ENCODE measurements around the gene RHBDD1. TPM values are rescaled to one million over a fixed set of nuclear protein-coding genes. Genes with fewer than 3 reads are reported as not detected.

RHBDD1 gene
- polyA plus RNA-seq, 3 donors = 8.1 to 19.5 (median 15.5) TPM

DNA sequence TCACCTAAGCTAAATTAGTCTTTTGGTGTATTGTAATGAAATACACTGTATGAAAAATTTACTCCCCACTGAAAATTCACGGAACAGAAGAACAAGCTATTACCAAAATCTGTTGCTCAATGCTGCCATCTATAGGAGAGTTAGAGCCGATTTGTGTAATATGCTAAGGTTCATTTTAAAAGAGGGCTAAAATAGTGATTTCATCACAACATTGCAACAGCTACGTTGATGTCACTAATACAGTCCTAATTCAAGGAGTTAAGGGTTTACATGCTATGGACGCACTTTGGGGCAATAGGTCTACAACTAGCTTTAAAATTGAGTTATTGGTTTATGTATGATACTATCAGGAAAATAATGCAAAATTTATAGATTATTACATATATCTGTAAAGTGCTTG, 33.3 kb upstream of the RHBDD1 start:
- no peak overlapping the region for H3K4me3 Mint-ChIP-seq
- H3K27me3 Mint-ChIP-seq (ENCODE audit: low read depth in 3 of 3) = peaks cover 45 to 80% (median 50%) of the 10 kb centered on the region in 3 donors
- H3K4me2 ChIP-seq (replicated peaks; ENCODE audit: extremely low read depth, low read length, poor library complexity, severe bottlenecking) = no peak overlapping the region

GRCh38 chr2:226803410-226803809, 32.4 kb upstream of the RHBDD1 start:
- Histone ChIP-seq H3K4me1 (ENCODE audit: control insufficient read depth in 1 of 2, insufficient read depth in 2 of 2, low read length in 2 of 2) (peaks cover 26 to 39% of the 10 kb centered on the region in 2 donors), H3K4me3 (replicated peaks in 1 of 3; ENCODE audit: low read depth in 2 of 3, low read length in 3 of 3) (no peak overlapping the region), H3K27ac (ENCODE audit: low read depth in 1 of 2, low read length in 2 of 2) (no peak overlapping the region), H3K36me3 (replicated peaks in 1 of 2; ENCODE audit: control insufficient read depth in 1 of 2, insufficient read depth in 2 of 2, low read length in 2 of 2) (no peaks in the 10 kb centered on the region), H2AFZ (ENCODE audit: insufficient read depth, low read depth, low read length, poor library complexity, severe bottlenecking) (no peak overlapping the region), H3K9me3 (replicated peaks in 1 of 2; ENCODE audit: control insufficient read depth in 1 of 2, insufficient read depth in 1 of 2, low read length in 2 of 2) (peaks cover 0 to 8% of the 10 kb centered on the region in 2 donors), H4K20me1 (ENCODE audit: insufficient read depth, low read length) (no peaks in the 10 kb centered on the region), H3K4me2 (replicated peaks; ENCODE audit: extremely low read depth, low read length, poor library complexity, severe bottlenecking) (no peak overlapping the region), H3K9ac (ENCODE audit: insufficient read depth, low read length, poor library complexity, severe bottlenecking) (no peak overlapping the region), H3K79me2 (ENCODE audit: insufficient read depth, low read length) (no peaks in the 10 kb centered on the region), H3K27me3 (ENCODE audit: control insufficient read depth in 2 of 2, insufficient read depth in 2 of 2, low read length in 2 of 2) (peaks cover 36 to 64% of the 10 kb centered on the region in 2 donors)
- Mint-ChIP-seq H3K27ac (peak overlapping the region in 1 of 7 donors; percentile 30), H3K9me3 (peaks cover 0 to 19% (median 10%) of the 10 kb centered on the region in 7 donors), H3K36me3 (peaks cover 6 to 10% of the 10 kb centered on the region in 2 donors), H3K4me1 (peaks cover 25% of the 10 kb centered on the region), H3K4me3 (peak overlapping the region in 1 of 2 donors; percentile 40), H3K27me3 (ENCODE audit: low read depth in 3 of 3) (peaks cover 39 to 72% (median 41%) of the 10 kb centered on the region in 3 donors)
- TF ChIP-seq, protein P1, sequence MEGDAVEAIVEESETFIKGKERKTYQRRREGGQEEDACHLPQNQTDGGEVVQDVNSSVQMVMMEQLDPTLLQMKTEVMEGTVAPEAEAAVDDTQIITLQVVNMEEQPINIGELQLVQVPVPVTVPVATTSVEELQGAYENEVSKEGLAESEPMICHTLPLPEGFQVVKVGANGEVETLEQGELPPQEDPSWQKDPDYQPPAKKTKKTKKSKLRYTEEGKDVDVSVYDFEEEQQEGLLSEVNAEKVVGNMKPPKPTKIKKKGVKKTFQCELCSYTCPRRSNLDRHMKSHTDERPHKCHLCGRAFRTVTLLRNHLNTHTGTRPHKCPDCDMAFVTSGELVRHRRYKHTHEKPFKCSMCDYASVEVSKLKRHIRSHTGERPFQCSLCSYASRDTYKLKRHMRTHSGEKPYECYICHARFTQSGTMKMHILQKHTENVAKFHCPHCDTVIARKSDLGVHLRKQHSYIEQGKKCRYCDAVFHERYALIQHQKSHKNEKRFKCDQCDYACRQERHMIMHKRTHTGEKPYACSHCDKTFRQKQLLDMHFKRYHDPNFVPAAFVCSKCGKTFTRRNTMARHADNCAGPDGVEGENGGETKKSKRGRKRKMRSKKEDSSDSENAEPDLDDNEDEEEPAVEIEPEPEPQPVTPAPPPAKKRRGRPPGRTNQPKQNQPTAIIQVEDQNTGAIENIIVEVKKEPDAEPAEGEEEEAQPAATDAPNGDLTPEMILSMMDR (IDR thresholded peaks at IDR 0.05) = no peak
- DNase-seq = no peak
- 33% methylated on average over 1 of the region's 1 CpG for WGBS (ENCODE audit: insufficient coverage)
- intact Hi-C loops (cut with micrococcal nuclease) = loop anchor here (5.0 to 10.0 kb wide), 4 partner anchors 589 to 1139 kb away; no protein-coding TSS in a partner anchor

More for the DNA sequence above, 33.3 kb upstream of the RHBDD1 start:
- H3K4me1 ChIP-seq (ENCODE audit: control insufficient read depth in 1 of 2, insufficient read depth in 2 of 2, low read length in 2 of 2) = peaks cover 31 to 44% of the 10 kb centered on the region in 2 donors
- no peaks in the 10 kb centered on the region for H3K36me3 ChIP-seq (replicated peaks in 1 of 2; ENCODE audit: control insufficient read depth in 1 of 2, insufficient read depth in 2 of 2, low read length in 2 of 2)
- H2AFZ ChIP-seq (ENCODE audit: insufficient read depth, low read depth, low read length, poor library complexity, severe bottlenecking) = no peak overlapping the region
- H3K9ac ChIP-seq (ENCODE audit: insufficient read depth, low read length, poor library complexity, severe bottlenecking) = no peak overlapping the region
- peaks cover 4 to 24% (median 17%) of the 10 kb centered on the region in 7 donors for H3K9me3 Mint-ChIP-seq
- intact Hi-C loops (cut with micrococcal nuclease) = loop anchor here (5.0 to 10.0 kb wide), 4 partner anchors 588 to 1138 kb away; no protein-coding TSS in a partner anchor
- peaks cover 27% of the 10 kb centered on the region for H3K4me1 Mint-ChIP-seq
- no peaks in the 10 kb centered on the region for H3K79me2 ChIP-seq (ENCODE audit: insufficient read depth, low read length)
- H3K9me3 ChIP-seq (replicated peaks in 1 of 2; ENCODE audit: control insufficient read depth in 1 of 2, insufficient read depth in 1 of 2, low read length in 2 of 2) = peaks cover 8 to 15% of the 10 kb centered on the region in 2 donors
- H4K20me1 ChIP-seq (ENCODE audit: insufficient read depth, low read length) = no peaks in the 10 kb centered on the region
- TF ChIP-seq, protein P1 (IDR thresholded peaks at IDR 0.05) = peak; percentile 79
- H3K27ac Mint-ChIP-seq = no peak overlapping the region
- no peak overlapping the region for H3K4me3 ChIP-seq (replicated peaks in 1 of 3; ENCODE audit: low read depth in 2 of 3, low read length in 3 of 3)
- no peak overlapping the region for H3K27ac ChIP-seq (ENCODE audit: low read depth in 1 of 2, low read length in 2 of 2)
- WGBS (ENCODE audit: insufficient coverage) = no CpG with 5 or more reads among the region's 4 CpGs
- H3K27me3 ChIP-seq (ENCODE audit: control insufficient read depth in 2 of 2, insufficient read depth in 2 of 2, low read length in 2 of 2) = peaks cover 34 to 72% of the 10 kb centered on the region in 2 donors
- DNase-seq = peak; percentile 73 to 93 (median 84)
- H3K36me3 Mint-ChIP-seq = peaks cover 6 to 13% of the 10 kb centered on the region in 2 donors

Data from CD14-positive monocyte (primary cell).